IMR-90 (cell line): ENCODE measurements around the gene PIPOX. TPM values are rescaled to one million over a fixed set of nuclear protein-coding genes. Genes with fewer than 3 reads are reported as not detected.

Source experiments
- ATAC-seq: fragments of 200-7000 bp; cut with Tn5 transposase; 2 replicates; pipeline ENCODE4 v1.9.1; 2020; ENCODE audit warnings: low read depth, mild to moderate bottlenecking, moderate library complexity
- BruUV-seq: library from RNA; stranded (reverse); fragments of 400-500 nt; replicated peaks from 2 replicates; lab custom pipeline; 2021; lab: Mats Ljungman, UMichigan
- CTCF ChIA-PET: fragments of 300-600 bp; formaldehyde crosslinking; extraction: SDS; loops from one replicate; lab custom pipeline; 2021; ENCODE audit warnings: antibody characterized with exemption; lab: Yijun Ruan, JAX
- POLR2A ChIA-PET: fragments of 300-600 bp; sonication (Branson Sonifier 250); formaldehyde crosslinking; loops from one replicate; lab custom pipeline; 2022; ENCODE audit warnings: antibody characterized with exemption; ENCODE audit not compliant: unreplicated experiment; lab: Charles Lee
- DNase-seq: peaks from one replicate; pipeline ENCODE4 v3.0.0; 2013
- H2AFZ ChIP-seq: replicated peaks from 2 replicates; pipeline ENCODE3; 2013; ENCODE audit warnings: low read length, mild to moderate bottlenecking; ENCODE audit not compliant: poor library complexity
- H2AK5ac ChIP-seq: 2 replicates; pipeline ENCODE4 v1.6.1; 2013; ENCODE audit warnings: low read depth, low read length, inconsistent platforms
- H2AK9ac ChIP-seq: replicated peaks from 2 replicates; pipeline ENCODE3; 2013; ENCODE audit warnings: mild to moderate bottlenecking, low read depth, low read length, moderate library complexity; ENCODE audit not compliant: poor library complexity
- H2BK120ac ChIP-seq: 2 replicates; pipeline ENCODE4 v1.6.1; 2013; ENCODE audit warnings: low read depth, low read length, inconsistent platforms
- H2BK15ac ChIP-seq: 3 replicates; pipeline ENCODE4 v1.6.1; 2013; ENCODE audit warnings: low read depth, low read length, inconsistent platforms
- H2BK20ac ChIP-seq: 2 replicates; pipeline ENCODE4 v1.6.1; 2013; ENCODE audit warnings: low read depth, mild to moderate bottlenecking, inconsistent platforms, low read length, moderate library complexity
- H2BK5ac ChIP-seq: 2 replicates; pipeline ENCODE4 v1.6.1; 2013; ENCODE audit warnings: mild to moderate bottlenecking, low read depth, low read length, inconsistent platforms; ENCODE audit not compliant: poor library complexity, severe bottlenecking
- H3K14ac ChIP-seq: replicated peaks from 2 replicates; pipeline ENCODE4 v1.6.1; 2013; ENCODE audit warnings: low read depth, low read length, inconsistent platforms
- H3K18ac ChIP-seq: 2 replicates; pipeline ENCODE4 v1.6.1; 2013; ENCODE audit warnings: low read depth, low read length, control low read depth
- H3K23ac ChIP-seq: 2 replicates; pipeline ENCODE4 v1.6.1; 2013; ENCODE audit warnings: low read depth, low read length, inconsistent platforms
- H3K27ac ChIP-seq: 2 replicates; pipeline ENCODE4 v1.5.1; 2013; ENCODE audit warnings: mild to moderate bottlenecking, control low read depth, low read length; ENCODE audit not compliant: insufficient read depth
- H3K27me3 ChIP-seq: 2 replicates; pipeline ENCODE4 v1.6.1; 2013; ENCODE audit warnings: low read length; ENCODE audit not compliant: control insufficient read depth, insufficient read depth
- H3K36me3 ChIP-seq: 2 replicates; pipeline ENCODE4 v1.6.1; 2013; ENCODE audit warnings: low read length, mixed read lengths; ENCODE audit not compliant: control insufficient read depth, insufficient read depth
- H3K4ac ChIP-seq: 2 replicates; pipeline ENCODE4 v1.6.1; 2013; ENCODE audit warnings: low read depth, low read length, inconsistent platforms
- H3K4me1 ChIP-seq: 2 replicates; pipeline ENCODE4 v1.6.1; 2013; ENCODE audit warnings: low read length, mixed read lengths; ENCODE audit not compliant: control insufficient read depth, insufficient read depth
- H3K4me2 ChIP-seq: 2 replicates; pipeline ENCODE4 v1.6.1; 2013; ENCODE audit warnings: low read depth, mild to moderate bottlenecking, control low read depth, low read length, moderate library complexity
- H3K4me3 ChIP-seq: 2 replicates; pipeline ENCODE4 v1.5.1; 2013; ENCODE audit warnings: low read depth, mild to moderate bottlenecking, control low read depth, low read length, moderate library complexity; ENCODE audit not compliant: insufficient read depth
- H3K56ac ChIP-seq: 2 replicates; pipeline ENCODE4 v1.6.1; 2013; ENCODE audit warnings: low read length, inconsistent platforms; ENCODE audit not compliant: insufficient read depth; ENCODE audit errors: extremely low read depth
- H3K79me1 ChIP-seq, 2 experiments: 2 replicates each; pipeline ENCODE4 v1.6.1; 2013; ENCODE audit warnings: low read length in 2 of 2, inconsistent platforms in 1 of 2, low read depth in 1 of 2
- H3K9ac ChIP-seq: 2 replicates; pipeline ENCODE4 v1.6.1; 2013; ENCODE audit warnings: low read depth, low read length, control low read depth
- H3K9me1 ChIP-seq: 2 replicates; pipeline ENCODE4 v1.6.1; 2013; ENCODE audit warnings: low read length, inconsistent platforms; ENCODE audit not compliant: insufficient read depth
- H3K9me3 ChIP-seq: 2 replicates; pipeline ENCODE4 v1.6.1; 2013; ENCODE audit warnings: low read length; ENCODE audit not compliant: control insufficient read depth, insufficient read depth
- H4K20me1 ChIP-seq: 2 replicates; pipeline ENCODE4 v1.6.1; 2013; ENCODE audit warnings: low read length, inconsistent platforms; ENCODE audit not compliant: insufficient read depth
- H4K5ac ChIP-seq: 2 replicates; pipeline ENCODE4 v1.6.1; 2013; ENCODE audit warnings: mild to moderate bottlenecking, low read depth, low read length, control low read depth
- H4K8ac ChIP-seq, 2 experiments: 2 replicates each; pipeline ENCODE4 v1.6.1; 2013; ENCODE audit warnings: low read depth in 2 of 2, low read length in 2 of 2, control low read depth in 1 of 2, inconsistent platforms in 1 of 2
- H4K91ac ChIP-seq: 2 replicates; pipeline ENCODE4 v1.6.1; 2013; ENCODE audit warnings: low read depth, low read length, inconsistent platforms; ENCODE audit not compliant: insufficient read depth
- BHLHE40 ChIP-seq: fragments of 150-350 bp; IDR thresholded peaks from 2 replicates; pipeline ENCODE4 v1.6.1; 2016; ENCODE audit warnings: mild to moderate bottlenecking, low read depth, low read length
- CEBPB ChIP-seq: IDR thresholded peaks from 2 replicates; pipeline ENCODE4 v1.6.1; 2012; ENCODE audit warnings: low read depth, low read length, improper control_type of control experiment
- CHD1 ChIP-seq: IDR thresholded peaks from 2 replicates; pipeline ENCODE4 v1.6.1; 2012; ENCODE audit warnings: low read depth, low read length, improper control_type of control experiment
- CTCF ChIP-seq: conservative IDR thresholded peaks from 2 replicates; pipeline ENCODE4 v1.5.1; 2012; ENCODE audit warnings: mild to moderate bottlenecking, low read depth, low read length, improper control_type of control experiment
- FOS ChIP-seq: fragments of 150-350 bp; IDR thresholded peaks from 2 replicates; pipeline ENCODE4 v1.6.1; 2016; ENCODE audit warnings: low read depth, low read length
- MAFK ChIP-seq: IDR thresholded peaks from 2 replicates; pipeline ENCODE4 v1.6.1; 2012; ENCODE audit warnings: low read depth, low read length, improper control_type of control experiment
- MAZ ChIP-seq: IDR thresholded peaks from 2 replicates; pipeline ENCODE4 v1.6.1; 2012; ENCODE audit warnings: low read depth, mild to moderate bottlenecking, low read length, improper control_type of control experiment, moderate library complexity, borderline replicate concordance
- MXI1 ChIP-seq: IDR thresholded peaks from 2 replicates; pipeline ENCODE4 v1.6.1; 2012; ENCODE audit warnings: low read depth, mild to moderate bottlenecking, low read length, moderate library complexity, borderline replicate concordance
- NFE2L2 ChIP-seq: fragments of 150-350 bp; IDR thresholded peaks from 2 replicates; pipeline ENCODE4 v1.6.1; 2016; ENCODE audit warnings: low read depth, mild to moderate bottlenecking, low read length
- POLR2A ChIP-seq: IDR thresholded peaks from 2 replicates; pipeline ENCODE4 v1.6.1; 2012; ENCODE audit warnings: mild to moderate bottlenecking, low read depth, low read length
- RAD21 ChIP-seq: IDR thresholded peaks from 2 replicates; pipeline ENCODE4 v1.6.1; 2012; ENCODE audit warnings: low read length, improper control_type of control experiment
- RFX5 ChIP-seq: IDR thresholded peaks from 2 replicates; pipeline ENCODE4 v1.8.0; 2012; ENCODE audit warnings: low read depth, mild to moderate bottlenecking, low read length, moderate library complexity
- SMC3 ChIP-seq: fragments of 150-350 bp; IDR thresholded peaks from 2 replicates; pipeline ENCODE4 v1.6.1; 2016; ENCODE audit warnings: low read depth, mild to moderate bottlenecking, antibody characterized with exemption, low read length, moderate library complexity
- USF2 ChIP-seq: fragments of 150-350 bp; IDR thresholded peaks from 2 replicates; pipeline ENCODE4 v1.6.1; 2017; ENCODE audit warnings: mild to moderate bottlenecking, antibody characterized with exemption, low read length, low read depth
- WGBS, 2 experiments: methylation state at CpG; one replicate each; pipeline versions ENCODE4 v1.1.5 to v1.1.7; 2013; ENCODE audit warnings: missing lambda C conversion rate in 2 of 2; ENCODE audit not compliant: insufficient read length in 1 of 2; ENCODE audit errors: extremely low coverage in 2 of 2; 5-methylcytosine and 5-hydroxymethylcytosine counted together
- dilution Hi-C: fragments of 300-500 bp; cut with HindIII; formaldehyde crosslinking; loops from one replicate; pipeline ENCODE4 v1.14.3; 2018; ENCODE audit warnings: low sequenced_read_pairs; ENCODE audit not compliant: unreplicated experiment
- in situ Hi-C: fragments of 300-500 bp; cut with MboI; formaldehyde crosslinking; loops from 3 replicates; pipeline ENCODE4 v1.14.3; 2019; ENCODE audit warnings: low sequenced_read_pairs, inconsistent platforms, mixed read lengths
- intact Hi-C: fragments of 100-400 bp; cut with micrococcal nuclease; formaldehyde crosslinking; loops from 2 replicates; pipeline ENCODE4 v1.10.0; 2022
- polyA plus RNA-seq, 3 experiments: library from polyadenylated mRNA; depleted of rRNA; stranded (reverse); fragments of >200 nt; gene quantifications; 2 replicates each; pipeline ENCODE4 v1.2.3, GENCODE V29; 2012; ENCODE audit warnings: low replicate concordance in 1 of 3
- total RNA-seq: library from RNA; depleted of rRNA; stranded (reverse); fragments of >200 nt; gene quantifications from 2 replicates; pipeline ENCODE4 v1.2.3, GENCODE V29; 2012
- TF ChIP-seq, protein P1 (sequence below): fragments of 150-350 bp; IDR thresholded peaks from 2 replicates; pipeline ENCODE4 v1.6.1; 2016; ENCODE audit warnings: low read depth, mild to moderate bottlenecking, low read length, moderate library complexity, borderline replicate concordance

The PIPOX gene
- total and polyA plus RNA-seq, 2 of the 4 experiments (the other 2 are of a cell fraction): 0.43 to 1.3 TPM

- no peaks in the 10 kb centered on the region for H4K20me1 ChIP-seq
- no peaks in the 10 kb centered on the region for H3K36me3 ChIP-seq
- no peak overlapping the region for H2AFZ ChIP-seq
- H2BK20ac ChIP-seq: no peak overlapping the region
- H3K9me1 ChIP-seq: no peaks in the 10 kb centered on the region
- no peak overlapping the region for H3K4me2 ChIP-seq
- no peak overlapping the region for H4K8ac ChIP-seq
- in situ Hi-C loops (no loop called here), dilution Hi-C loops (no loop called here), intact Hi-C loops (loop anchor here (5.0 kb wide), 1 partner anchor 44 kb away; no protein-coding TSS in a partner anchor)
- ChIA-PET CTCF (no interaction called here), POLR2A (no interaction called here)
- H3K56ac ChIP-seq: no peak overlapping the region
- no peak overlapping the region for H3K18ac ChIP-seq
- H2AK9ac ChIP-seq: no peak overlapping the region
- no peak overlapping the region for H3K9ac ChIP-seq
- no peak overlapping the region for H3K23ac ChIP-seq
- no peak overlapping the region for H3K14ac ChIP-seq
- H2BK5ac ChIP-seq: no peak overlapping the region
- H3K27me3 ChIP-seq: peaks cover 36% of the 10 kb centered on the region
- H4K91ac ChIP-seq: no peak overlapping the region
- DNase-seq (no peak), ATAC-seq (no peak)
- H2AK5ac ChIP-seq: no peak overlapping the region
- no peaks in the 10 kb centered on the region for H3K4me1 ChIP-seq
- no peaks in the 10 kb centered on the region for H3K9me3 ChIP-seq
- no peak overlapping the region for H3K4me3 ChIP-seq
- WGBS, 2 experiments: no CpG with 5 or more reads among the region's 7 CpGs
- H2BK120ac ChIP-seq: no peak overlapping the region
- H2BK15ac ChIP-seq: no peak overlapping the region
- TF ChIP-seq BHLHE40 (no peak), NFE2L2 (no peak), CEBPB (no peak), SMC3 (no peak), POLR2A (no peak), MAZ (no peak), RFX5 (no peak), MAFK (no peak), CHD1 (no peak), RAD21 (no peak), CTCF (no peak), MXI1 (no peak), FOS (no peak), USF2 (no peak)
- TF ChIP-seq, protein P1, sequence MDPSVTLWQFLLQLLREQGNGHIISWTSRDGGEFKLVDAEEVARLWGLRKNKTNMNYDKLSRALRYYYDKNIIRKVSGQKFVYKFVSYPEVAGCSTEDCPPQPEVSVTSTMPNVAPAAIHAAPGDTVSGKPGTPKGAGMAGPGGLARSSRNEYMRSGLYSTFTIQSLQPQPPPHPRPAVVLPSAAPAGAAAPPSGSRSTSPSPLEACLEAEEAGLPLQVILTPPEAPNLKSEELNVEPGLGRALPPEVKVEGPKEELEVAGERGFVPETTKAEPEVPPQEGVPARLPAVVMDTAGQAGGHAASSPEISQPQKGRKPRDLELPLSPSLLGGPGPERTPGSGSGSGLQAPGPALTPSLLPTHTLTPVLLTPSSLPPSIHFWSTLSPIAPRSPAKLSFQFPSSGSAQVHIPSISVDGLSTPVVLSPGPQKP: no peak
- H3K79me1 ChIP-seq: no peaks in the 10 kb centered on the region
- H3K27ac ChIP-seq: no peak overlapping the region
- BruUV-seq: no TSS peak
- no peak overlapping the region for H4K5ac ChIP-seq
- no peak overlapping the region for H3K4ac ChIP-seq
Measured at GRCh38 chr17:29066047-29066446, 23.1 kb downstream of the PIPOX start.
